SU-DHL-6 (cell line): ENCODE results near the gene NECAB2.

Experiments used
- EZH2phosphoT487 ChIP-seq: fragments of 200-600 bp; sonication (generic), shearing (Covaris generic); conservative IDR thresholded peaks from 2 replicates; pipeline ENCODE4 v1.6.1; 2018; ENCODE audit warnings: mild to moderate bottlenecking, antibody characterized with exemption, low read length, moderate library complexity, mixed read lengths
- TF ChIP-seq, protein P1 (sequence below): fragments of 200-600 bp; sonication (generic); IDR thresholded peaks from one replicate; pipeline ENCODE4 v1.5.1; 2017; ENCODE audit warnings: antibody characterized with exemption, mild to moderate bottlenecking, low read length, moderate library complexity; ENCODE audit not compliant: insufficient read depth, poor library complexity, severe bottlenecking

DNA sequence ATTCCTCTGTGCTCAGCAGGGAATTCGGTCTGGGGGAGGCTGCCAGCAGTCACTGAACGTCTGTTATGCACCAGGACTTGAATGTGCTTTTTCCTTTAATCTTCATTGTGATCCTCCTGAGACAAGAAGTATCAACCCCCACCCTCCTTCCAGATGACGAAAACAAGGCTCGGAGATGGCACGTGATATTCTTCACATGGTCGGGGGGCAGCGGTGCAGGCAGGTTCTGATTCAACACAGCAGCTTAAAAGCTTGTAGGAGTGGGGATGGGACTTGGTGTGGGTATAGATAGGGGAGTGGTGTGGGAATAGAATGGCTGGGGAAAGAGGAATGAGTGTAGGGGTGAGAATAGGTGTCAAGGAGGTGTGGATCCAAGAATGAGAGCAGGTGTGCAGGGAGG is 6.4 kb downstream of the NECAB2 start:
- TF ChIP-seq, protein P1, sequence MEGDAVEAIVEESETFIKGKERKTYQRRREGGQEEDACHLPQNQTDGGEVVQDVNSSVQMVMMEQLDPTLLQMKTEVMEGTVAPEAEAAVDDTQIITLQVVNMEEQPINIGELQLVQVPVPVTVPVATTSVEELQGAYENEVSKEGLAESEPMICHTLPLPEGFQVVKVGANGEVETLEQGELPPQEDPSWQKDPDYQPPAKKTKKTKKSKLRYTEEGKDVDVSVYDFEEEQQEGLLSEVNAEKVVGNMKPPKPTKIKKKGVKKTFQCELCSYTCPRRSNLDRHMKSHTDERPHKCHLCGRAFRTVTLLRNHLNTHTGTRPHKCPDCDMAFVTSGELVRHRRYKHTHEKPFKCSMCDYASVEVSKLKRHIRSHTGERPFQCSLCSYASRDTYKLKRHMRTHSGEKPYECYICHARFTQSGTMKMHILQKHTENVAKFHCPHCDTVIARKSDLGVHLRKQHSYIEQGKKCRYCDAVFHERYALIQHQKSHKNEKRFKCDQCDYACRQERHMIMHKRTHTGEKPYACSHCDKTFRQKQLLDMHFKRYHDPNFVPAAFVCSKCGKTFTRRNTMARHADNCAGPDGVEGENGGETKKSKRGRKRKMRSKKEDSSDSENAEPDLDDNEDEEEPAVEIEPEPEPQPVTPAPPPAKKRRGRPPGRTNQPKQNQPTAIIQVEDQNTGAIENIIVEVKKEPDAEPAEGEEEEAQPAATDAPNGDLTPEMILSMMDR = no peak
- no peak for TF ChIP-seq EZH2phosphoT487
